Peyer's patch (tissue), 4 donors: ENCODE results near the gene PDLIM7. TPM values are rescaled to one million over a fixed set of nuclear protein-coding genes. Genes with fewer than 3 reads are reported as not detected.

Source experiments
- DNase-seq, 3 donors: peaks; one replicate each; pipeline ENCODE4 v3.0.0-alpha.2; 2017 to 2019
- H3K27ac ChIP-seq, 4 donors: fragments of 200-600 bp; sonication (generic); one replicate each; pipeline ENCODE4 v1.5.1; 2016 to 2019
- H3K27me3 ChIP-seq, 2 donors: fragments of 200-600 bp; sonication (generic); one replicate each; pipeline ENCODE4 v1.5.1; 2019
- H3K36me3 ChIP-seq, 3 donors: fragments of 200-600 bp; sonication (generic); one replicate each; pipeline ENCODE4 v1.5.1; 2016 to 2019
- H3K4me1 ChIP-seq, 4 donors: fragments of 200-600 bp; sonication (generic); one replicate each; pipeline ENCODE4 v1.5.1; 2016 to 2019
- H3K4me3 ChIP-seq, 4 donors: fragments of 200-600 bp; sonication (generic); 1 replicate in 3 of 4; 2 replicates in 1 of 4; pipeline ENCODE4 v1.5.1; 2016 to 2019; ENCODE audit warnings: mild to moderate bottlenecking in 1 of 4
- H3K9me3 ChIP-seq, 4 donors: fragments of 200-600 bp; sonication (generic); one replicate each; pipeline ENCODE4 v1.5.1; 2016 to 2019; ENCODE audit warnings: mild to moderate bottlenecking in 1 of 4
- POLR2A ChIP-seq, 2 donors: fragments of 450-650 bp; IDR thresholded peaks; one replicate each; pipeline ENCODE4 v1.5.1; 2017; ENCODE audit warnings: antibody characterized with exemption in 2 of 2, mild to moderate bottlenecking in 2 of 2, moderate library complexity in 2 of 2
- total RNA-seq, 4 donors: library from RNA; depleted of rRNA; stranded (reverse); fragments of >200 nt; gene quantifications; one replicate each; pipeline ENCODE4 v1.1.0, GENCODE V29; 2016
- TF ChIP-seq, protein P1 (sequence below), 6 experiments: fragments of 450-650 bp in 4 of 6; fragments of 200-600 bp in 2 of 6; sonication (generic) in 1 of 6; IDR thresholded peaks; one replicate each; pipeline ENCODE4 v1.5.1; 2017 to 2019; ENCODE audit warnings: antibody characterized with exemption in 6 of 6, mild to moderate bottlenecking in 3 of 6, moderate library complexity in 1 of 6

The PDLIM7 gene
- total RNA-seq, 4 donors from 2014 or later, result 17.4 to 137 (median 23.3) TPM

GRCh38 chr5:177475563-177476427, 21.6 kb downstream of the PDLIM7 start:
- no peak overlapping the region for H3K27ac ChIP-seq
- no peaks in the 10 kb centered on the region for H3K36me3 ChIP-seq
- no peak overlapping the region for H3K4me3 ChIP-seq
- no peak for DNase-seq
- H3K9me3 ChIP-seq, result no peaks in the 10 kb centered on the region
- no peaks in the 10 kb centered on the region for H3K27me3 ChIP-seq
- H3K4me1 ChIP-seq, result peaks cover 0 to 49% (median 10%) of the 10 kb centered on the region in 4 donors
- TF ChIP-seq POLR2A (IDR thresholded peaks at IDR 0.05), result no peak
- TF ChIP-seq, protein P1, sequence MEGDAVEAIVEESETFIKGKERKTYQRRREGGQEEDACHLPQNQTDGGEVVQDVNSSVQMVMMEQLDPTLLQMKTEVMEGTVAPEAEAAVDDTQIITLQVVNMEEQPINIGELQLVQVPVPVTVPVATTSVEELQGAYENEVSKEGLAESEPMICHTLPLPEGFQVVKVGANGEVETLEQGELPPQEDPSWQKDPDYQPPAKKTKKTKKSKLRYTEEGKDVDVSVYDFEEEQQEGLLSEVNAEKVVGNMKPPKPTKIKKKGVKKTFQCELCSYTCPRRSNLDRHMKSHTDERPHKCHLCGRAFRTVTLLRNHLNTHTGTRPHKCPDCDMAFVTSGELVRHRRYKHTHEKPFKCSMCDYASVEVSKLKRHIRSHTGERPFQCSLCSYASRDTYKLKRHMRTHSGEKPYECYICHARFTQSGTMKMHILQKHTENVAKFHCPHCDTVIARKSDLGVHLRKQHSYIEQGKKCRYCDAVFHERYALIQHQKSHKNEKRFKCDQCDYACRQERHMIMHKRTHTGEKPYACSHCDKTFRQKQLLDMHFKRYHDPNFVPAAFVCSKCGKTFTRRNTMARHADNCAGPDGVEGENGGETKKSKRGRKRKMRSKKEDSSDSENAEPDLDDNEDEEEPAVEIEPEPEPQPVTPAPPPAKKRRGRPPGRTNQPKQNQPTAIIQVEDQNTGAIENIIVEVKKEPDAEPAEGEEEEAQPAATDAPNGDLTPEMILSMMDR (IDR thresholded peaks at IDR 0.05), result no peak

- no peak for DNase-seq
- TF ChIP-seq, protein P1 (IDR thresholded peaks at IDR 0.05), result no peak
- no peak for TF ChIP-seq POLR2A (IDR thresholded peaks at IDR 0.05)
These were observed 22.4 kb downstream of the PDLIM7 start for GRCh38 chr5:177474846-177475562.

DNA sequence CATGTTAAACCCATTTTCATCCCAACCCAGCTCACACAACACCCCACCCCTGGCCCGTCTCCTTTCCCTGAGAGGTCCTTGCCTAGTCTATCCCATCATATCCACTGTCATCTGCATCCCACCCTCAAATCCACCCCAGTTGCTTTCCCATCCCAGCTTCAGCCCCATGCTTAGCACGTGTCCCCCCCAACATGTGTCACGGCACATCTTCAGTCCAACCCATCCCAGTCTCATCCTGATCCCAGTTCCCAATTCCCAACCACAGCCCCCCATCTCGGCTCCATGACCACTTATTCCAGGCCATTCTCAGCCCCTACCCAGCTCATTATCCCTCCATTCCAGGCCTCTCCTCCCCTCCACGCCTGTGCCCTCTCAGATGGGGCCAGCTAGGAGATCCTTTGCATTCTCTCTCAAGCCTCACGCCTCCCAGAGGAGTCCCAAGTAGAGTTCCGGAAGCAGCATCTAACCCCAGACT, 23.4 kb downstream of the PDLIM7 start:
- no peak for DNase-seq
- H3K36me3 ChIP-seq, result no peaks in the 10 kb centered on the region
- H3K9me3 ChIP-seq, result no peaks in the 10 kb centered on the region
- peak overlapping the region in 2 of 4 donors; percentile 70 to 71 for H3K4me3 ChIP-seq
- peaks cover 0 to 39% (median 10%) of the 10 kb centered on the region in 4 donors for H3K4me1 ChIP-seq
- no peaks in the 10 kb centered on the region for H3K27me3 ChIP-seq
- H3K27ac ChIP-seq, result peak overlapping the region in 3 of 4 donors; percentile 62 to 85 (median 77)
- no peak for TF ChIP-seq POLR2A (IDR thresholded peaks at IDR 0.05)
- TF ChIP-seq, protein P1 (IDR thresholded peaks at IDR 0.05), result no peak

More at GRCh38 chr5:177474846-177475562, 22.4 kb downstream of the PDLIM7 start:
- Histone ChIP-seq H3K4me3 (no peak overlapping the region), H3K27ac (peak overlapping the region in 1 of 4 donors; percentile 85), H3K27me3 (no peaks in the 10 kb centered on the region), H3K4me1 (peaks cover 0 to 48% (median 10%) of the 10 kb centered on the region in 4 donors), H3K36me3 (no peaks in the 10 kb centered on the region), H3K9me3 (no peaks in the 10 kb centered on the region)

GRCh38 chr5:177473443-177474001, 23.9 kb downstream of the PDLIM7 start, which contains the start of gene DBN1:
Gene DBN1, minus strand, starts transcription at chr5:177473634. Its CDS starts 113 bp downstream, at chr5:177473521.
- H3K27ac ChIP-seq, result peak within 1 kb of the TSS; percentile 57 to 85 (median 70)
- no peaks in the 10 kb centered on the region for H3K36me3 ChIP-seq
- no peaks in the 10 kb centered on the region for H3K9me3 ChIP-seq
- no peaks in the 10 kb centered on the region for H3K27me3 ChIP-seq
- no peak for TF ChIP-seq POLR2A (IDR thresholded peaks at IDR 0.05)
- TF ChIP-seq, protein P1 (IDR thresholded peaks at IDR 0.05), result no peak
- peak within 1 kb of the TSS; percentile 55 to 71 (median 70) for H3K4me3 ChIP-seq
- H3K4me1 ChIP-seq, result peaks cover 0 to 33% (median 10%) of the 10 kb centered on the region in 4 donors
- DNase-seq, result no peak
